Activated CD8-positive, alpha-beta memory T cell treated with anti-CD3 and anti-CD28 coated beads, Interleukin-2, amount 50 U/mL, for 24 hours (primary cell): ENCODE data around the gene ZBTB43.
"Not testable (repeated sequence)": the region's sequence is repeated elsewhere in the genome, so short reads cannot be mapped to it uniquely, and the experiment has no call there.

Experiments
- DNase-seq: peaks from one replicate; pipeline ENCODE4 v3.0.0-alpha.2; 2020; ENCODE audit errors: extremely low read depth

The ZBTB43 gene

GRCh38 chr9:126804696-126805553 is at the start of gene ZBTB43:
TSS of gene ZBTB43 (plus strand) at chr9:126805040. CDS start at chr9:126832510, 27,470 bp downstream.
- DNase-seq, result peak; percentile 96

- DNase-seq, result no peak
These were observed 49.4 kb upstream of the ZBTB43 start for GRCh38 chr9:126755317-126755875.

- DNase-seq, result no peak
These were observed 48.6 kb upstream of the ZBTB43 start for GRCh38 chr9:126756238-126756637.

GRCh38 chr9:126756876-126757415 is 47.9 kb upstream of the ZBTB43 start:
- no peak for DNase-seq

- DNase-seq, result no peak
These were observed 45.8 kb upstream of the ZBTB43 start for GRCh38 chr9:126758916-126759585.

- no peak for DNase-seq
These were observed 43.6 kb upstream of the ZBTB43 start for GRCh38 chr9:126761274-126761673.

- DNase-seq, result no peak
These were observed 41.6 kb upstream of the ZBTB43 start for GRCh38 chr9:126763130-126763764.

GRCh38 chr9:126773004-126773607 is 31.7 kb upstream of the ZBTB43 start:
- DNase-seq, result no peak

GRCh38 chr9:126775926-126776325 is 28.9 kb upstream of the ZBTB43 start:
- no peak for DNase-seq

GRCh38 chr9:126777733-126778132 is 27.1 kb upstream of the ZBTB43 start:
- no peak for DNase-seq

GRCh38 chr9:126778141-126778540 is 26.7 kb upstream of the ZBTB43 start:
- DNase-seq, result no peak

GRCh38 chr9:126778696-126779095 is 26.1 kb upstream of the ZBTB43 start:
- DNase-seq, result not testable (repeated sequence)

- DNase-seq, result peak; percentile 51
These were observed 23.4 kb upstream of the ZBTB43 start for GRCh38 chr9:126781186-126782052.

GRCh38 chr9:126782053-126782388 is 22.8 kb upstream of the ZBTB43 start:
- DNase-seq, result no peak

GRCh38 chr9:126783949-126784348 is 20.9 kb upstream of the ZBTB43 start:
- DNase-seq, result no peak

- no peak for DNase-seq
These were observed 20.4 kb upstream of the ZBTB43 start for GRCh38 chr9:126784401-126784800.

- DNase-seq, result not testable (repeated sequence)
These were observed 20.0 kb upstream of the ZBTB43 start for GRCh38 chr9:126784841-126785240.

GRCh38 chr9:126788046-126788445 is 16.8 kb upstream of the ZBTB43 start:
- no peak for DNase-seq

GRCh38 chr9:126788634-126789349 is 16.0 kb upstream of the ZBTB43 start:
- DNase-seq, result no peak

- no peak for DNase-seq
These were observed 14.3 kb upstream of the ZBTB43 start for GRCh38 chr9:126790561-126790960.
